ENCODE measurements around the gene TRAPPC14. TPM values are rescaled to one million over a fixed set of nuclear protein-coding genes. Genes with fewer than 3 reads are reported as not detected.
A peak's percentile ranks its signal among the peaks of the same experiment; 100 is the strongest.

The TRAPPC14 gene
- polyA plus RNA-seq, 1 of the 3 experiments (the other 2 are of a cell fraction), result 13.9 TPM

- TF ChIP-seq MEF2A (IDR thresholded peaks at IDR 0.05; ENCODE audit: borderline replicate concordance, low read depth), result no peak
- no peak for TF ChIP-seq NRF1 (IDR thresholded peaks at IDR 0.05; ENCODE audit: low read depth, low read length)
- no peak for TF ChIP-seq PBX3 (IDR thresholded peaks at IDR 0.05)
- TF ChIP-seq REST (IDR thresholded peaks at IDR 0.05; ENCODE audit: low read depth, low read length), result no peak
- TF ChIP-seq RAD21 (IDR thresholded peaks at IDR 0.05; ENCODE audit: low read length), result peak; percentile 97
Measured at GRCh38 chr7:100132697-100133151, 25.8 kb downstream of the TRAPPC14 start (continued).

- Histone ChIP-seq H2AFZ (ENCODE audit: low read depth) (no peak overlapping the region), H3K9me3 (no peaks in the 10 kb centered on the region), H3K9ac (no peak overlapping the region), H3K79me2 (ENCODE audit: insufficient read depth) (no peaks in the 10 kb centered on the region), H4K20me1 (ENCODE audit: insufficient read depth) (no peaks in the 10 kb centered on the region), H3K4me1 (ENCODE audit: control insufficient read depth in 1 of 2, insufficient read depth in 2 of 2, low read depth in 1 of 2, low read length in 1 of 2) (peaks cover 5 to 10% of the 10 kb centered on the region in 2 experiments; a peak in 2 of 4 replicates), H3K4me2 (no peak overlapping the region), H3K36me3 (replicated peaks in 1 of 2; ENCODE audit: control insufficient read depth in 1 of 2, insufficient read depth in 2 of 2, low read length in 1 of 2) (no peaks in the 10 kb centered on the region), H3F3A (replicated peaks; ENCODE audit: insufficient read depth) (peaks cover 27% of the 10 kb centered on the region), H3K9me2 (no peaks in the 10 kb centered on the region), H3K27me3 (ENCODE audit: insufficient read depth) (no peaks in the 10 kb centered on the region), H3K4me3 (ENCODE audit: low read depth in 2 of 2, low read length in 1 of 2) (no peak overlapping the region), H3K27ac (ENCODE audit: low read depth in 2 of 2, low read length in 1 of 2) (no peak overlapping the region)
- ChIA-PET POLR2A (interaction anchor here (1.1 to 3.1 kb wide), 2 partner anchors 17 to 31 kb away, joined by 4 to 12 read pairs; partner anchors contain the start of genes AP4M1, LAMTOR4 and MCM7), CTCF (interaction anchor here (0.6 to 13.6 kb wide), 42 partner anchors 8 to 536 kb away, joined by 3 to 262 read pairs (median 6); partner anchors contain the start of genes AP4M1, CNPY4, GAL3ST4 and GPC2)
- WGBS (ENCODE audit: low lambda C conversion rate), result 72% methylated on average over 7 of the region's 7 CpGs
- no peak for TF ChIP-seq MEF2A (IDR thresholded peaks at IDR 0.05; ENCODE audit: borderline replicate concordance, low read depth)
- no peak for TF ChIP-seq YY1 (IDR thresholded peaks at IDR 0.05; ENCODE audit: low read depth)
- TF ChIP-seq NRF1 (IDR thresholded peaks at IDR 0.05; ENCODE audit: low read depth, low read length), result no peak
- no peak for TF ChIP-seq ZBTB33 (IDR thresholded peaks at IDR 0.05; ENCODE audit: borderline replicate concordance, low read depth)
- DNase-seq, result no peak
Measured at GRCh38 chr7:100132126-100132525, 26.4 kb downstream of the TRAPPC14 start.
